DOHH2 (cell line): Measurements from ENCODE around the gene UXS1.

ENCODE experiments used
- CTCF ChIP-seq: fragments of 200-600 bp; sonication (generic); IDR thresholded peaks from one replicate; pipeline ENCODE4 v1.5.1; 2014; ENCODE audit warnings: antibody characterized with exemption, mild to moderate bottlenecking, low read depth, low read length; ENCODE audit not compliant: poor library complexity, severe bottlenecking
- EZH2phosphoT487 ChIP-seq: fragments of 200-600 bp; sonication (generic); IDR thresholded peaks from 2 replicates; pipeline ENCODE4 v1.6.1; 2017; ENCODE audit warnings: borderline replicate concordance, mild to moderate bottlenecking, antibody characterized with exemption, low read length, moderate library complexity, mixed read lengths

GRCh38 chr2:106140113-106140512, 54.0 kb downstream of the UXS1 start:
- no peak for TF ChIP-seq CTCF
- no peak for TF ChIP-seq EZH2phosphoT487
